Aorta (tissue), 5 donors: Measurements from ENCODE around the gene MVB12B. TPM values are rescaled to one million over a fixed set of nuclear protein-coding genes. Genes with fewer than 3 reads are reported as not detected.

Source experiments
- ATAC-seq: fragments of 200-7000 bp; cut with Tn5 transposase; one replicate; pipeline ENCODE4 v1.9.1; 2022; ENCODE audit warnings: moderate library complexity; ENCODE audit not compliant: low FRiP score
- DNase-seq, 2 donors: peaks; one replicate each; pipeline ENCODE4 v3.0.0-alpha.2; 2020
- H3K27ac ChIP-seq, 2 donors: one replicate each; pipeline ENCODE4 v1.5.1; 2013; ENCODE audit warnings: low read length in 2 of 2, mild to moderate bottlenecking in 2 of 2, moderate library complexity in 2 of 2, control low read depth in 1 of 2, inconsistent platforms in 1 of 2, low read depth in 1 of 2
- H3K27me3 ChIP-seq, 2 donors: one replicate each; pipeline ENCODE4 v1.6.1; 2013; ENCODE audit warnings: control low read depth in 1 of 2, low read length in 1 of 2, mild to moderate bottlenecking in 1 of 2, moderate library complexity in 1 of 2; ENCODE audit not compliant: insufficient read depth in 2 of 2, control insufficient read depth in 1 of 2
- H3K36me3 ChIP-seq, 2 donors: one replicate each; pipeline ENCODE4 v1.6.1; 2013; ENCODE audit warnings: control low read depth in 1 of 2, low read length in 1 of 2, mild to moderate bottlenecking in 1 of 2; ENCODE audit not compliant: insufficient read depth in 2 of 2, control insufficient read depth in 1 of 2
- H3K4me1 ChIP-seq, 2 donors: one replicate each; pipeline ENCODE4 v1.6.1; 2013; ENCODE audit warnings: low read length in 2 of 2, control low read depth in 1 of 2, mild to moderate bottlenecking in 1 of 2, moderate library complexity in 1 of 2; ENCODE audit not compliant: insufficient read depth in 2 of 2, control insufficient read depth in 1 of 2
- H3K4me3 ChIP-seq, 2 donors: one replicate each; pipeline ENCODE4 v1.5.1; 2013; ENCODE audit warnings: low read length in 2 of 2, control low read depth in 1 of 2, mild to moderate bottlenecking in 1 of 2
- H3K9me3 ChIP-seq: one replicate; pipeline ENCODE4 v1.6.1; 2013; ENCODE audit warnings: mild to moderate bottlenecking, low read length; ENCODE audit not compliant: control insufficient read depth
- WGBS, 2 donors: extraction: QIAGEN DNeasy Blood & Tissue Kit; methylation state at CpG; one replicate each; pipeline ENCODE4 v1.1.7; 2013; 5-methylcytosine and 5-hydroxymethylcytosine counted together
- intact Hi-C, 2 donors: fragments of 100-400 bp; cut with DNase I; formaldehyde crosslinking; loops; one replicate each; pipeline versions ENCODE4 v1.14.2 to v1.15.0; 2022
- polyA plus RNA-seq, 2 donors: library from polyadenylated mRNA; stranded (reverse); fragments of 200-250 nt; gene quantifications; one replicate each; pipeline ENCODE4 v1.2.3, GENCODE V29; 2013
- total RNA-seq, 2 donors: library from RNA; stranded (reverse); fragmentation: NEBNext Ultra II Directional; extraction: Animal tissue kit (Norgen Biotek cat#: 25700); gene quantifications; one replicate each; pipeline ENCODE4 v1.2.1, GENCODE V29; 2021
- donor health status: healthy with polysubstance abuse.
- donor health status: Bipolar disorder and iron deficiency.
- donor health status: DM: no; HTN: no; CAD: no.
- donor health status: DM: no; HTN: no; CAD: no.
- donor health status: DM: yes; HTN: yes; CAD: no.

Gene MVB12B
- total and polyA plus RNA-seq, 4 donors: 2.0 to 25.5 (median 9.5) TPM

GRCh38 chr9:126407114-126407870 is 80.7 kb downstream of the MVB12B start:
- intact Hi-C loops: no loop called here
- Histone ChIP-seq H3K4me1 (no peaks in the 10 kb centered on the region), H3K4me3 (no peak overlapping the region), H3K36me3 (no peaks in the 10 kb centered on the region), H3K9me3 (no peaks in the 10 kb centered on the region), H3K27ac (no peak overlapping the region), H3K27me3 (no peaks in the 10 kb centered on the region)
- WGBS, 2 donors: 87% methylated on average over 19 of the region's 19 CpGs
- ATAC-seq (no peak), DNase-seq (no peak)

DNA sequence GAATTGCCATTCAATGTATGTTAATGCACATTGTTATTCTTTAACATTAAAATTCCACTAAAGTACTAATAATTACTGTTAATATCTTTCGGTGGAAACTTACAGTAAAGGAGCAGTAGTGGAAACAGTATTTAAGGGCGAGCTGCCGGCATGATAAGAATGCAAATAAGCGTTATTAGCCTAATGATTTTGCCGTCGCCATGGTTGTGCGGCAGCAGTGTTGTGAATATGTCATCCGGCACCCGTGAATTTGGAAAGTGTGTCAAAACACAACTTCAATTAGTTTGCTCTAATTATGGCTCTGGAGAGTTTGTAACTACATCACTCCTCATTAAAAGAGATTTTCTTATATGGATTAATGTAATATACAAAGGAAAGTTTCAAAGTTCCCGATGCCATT is 81.4 kb downstream of the MVB12B start:
- Histone ChIP-seq H3K4me3 (no peak overlapping the region), H3K27me3 (no peaks in the 10 kb centered on the region), H3K36me3 (no peaks in the 10 kb centered on the region), H3K4me1 (no peaks in the 10 kb centered on the region), H3K27ac (no peak overlapping the region), H3K9me3 (no peaks in the 10 kb centered on the region)
- DNase-seq (no peak), ATAC-seq (no peak)
- intact Hi-C loops: no loop called here
- WGBS, 2 donors: 96 to 97% methylated on average over 10 of the region's 10 CpGs

- H3K36me3 ChIP-seq: no peaks in the 10 kb centered on the region
- 92 to 94% methylated on average over 4 of the region's 4 CpGs for WGBS, 2 donors
These were observed 83.6 kb downstream of the MVB12B start for GRCh38 chr9:126410229-126410628.

GRCh38 chr9:126411225-126411947 is 84.8 kb downstream of the MVB12B start:
- no peak overlapping the region for H3K27ac ChIP-seq
- H3K4me3 ChIP-seq: no peak overlapping the region
- H3K27me3 ChIP-seq: no peaks in the 10 kb centered on the region
- H3K36me3 ChIP-seq: no peaks in the 10 kb centered on the region
- ATAC-seq (no peak), DNase-seq (no peak)
- WGBS, 2 donors: 87 to 89% methylated on average over 12 of the region's 12 CpGs
- H3K9me3 ChIP-seq: no peaks in the 10 kb centered on the region
- H3K4me1 ChIP-seq: no peaks in the 10 kb centered on the region
- intact Hi-C loops: no loop called here

More at GRCh38 chr9:126410229-126410628, 83.6 kb downstream of the MVB12B start:
- H3K9me3 ChIP-seq: no peaks in the 10 kb centered on the region
- no peaks in the 10 kb centered on the region for H3K27me3 ChIP-seq
- intact Hi-C loops: no loop called here
- no peaks in the 10 kb centered on the region for H3K4me1 ChIP-seq
- ATAC-seq (no peak), DNase-seq (no peak)
- no peak overlapping the region for H3K27ac ChIP-seq
- no peak overlapping the region for H3K4me3 ChIP-seq

- WGBS, 2 donors: 96 to 99% methylated on average over 6 of the region's 6 CpGs
- DNase-seq (no peak), ATAC-seq (no peak)
- no peaks in the 10 kb centered on the region for H3K4me1 ChIP-seq
- no peak overlapping the region for H3K27ac ChIP-seq
- intact Hi-C loops: no loop called here
- H3K36me3 ChIP-seq: no peaks in the 10 kb centered on the region
- no peaks in the 10 kb centered on the region for H3K27me3 ChIP-seq
- H3K4me3 ChIP-seq: no peak overlapping the region
- no peaks in the 10 kb centered on the region for H3K9me3 ChIP-seq
These were observed 85.3 kb downstream of the MVB12B start for GRCh38 chr9:126411948-126412284.

GRCh38 chr9:126412905-126413304 is 86.3 kb downstream of the MVB12B start:
- DNase-seq (no peak), ATAC-seq (no peak)
- 86 to 93% methylated on average over 3 of the region's 3 CpGs for WGBS, 2 donors
- Histone ChIP-seq H3K27me3 (no peaks in the 10 kb centered on the region), H3K4me3 (no peak overlapping the region), H3K27ac (no peak overlapping the region), H3K4me1 (no peaks in the 10 kb centered on the region), H3K9me3 (no peaks in the 10 kb centered on the region), H3K36me3 (no peaks in the 10 kb centered on the region)
- intact Hi-C loops: no loop called here

- intact Hi-C loops: no loop called here
- WGBS, 2 donors: 93 to 95% methylated on average over 7 of the region's 7 CpGs
- H3K27me3 ChIP-seq: no peaks in the 10 kb centered on the region
- DNase-seq: no peak
- no peak overlapping the region for H3K27ac ChIP-seq
- no peaks in the 10 kb centered on the region for H3K36me3 ChIP-seq
- H3K4me3 ChIP-seq: no peak overlapping the region
- ATAC-seq: no peak
- no peaks in the 10 kb centered on the region for H3K4me1 ChIP-seq
- H3K9me3 ChIP-seq: no peaks in the 10 kb centered on the region
These were observed 86.9 kb downstream of the MVB12B start for GRCh38 chr9:126413391-126414068.

GRCh38 chr9:126415741-126416370 is 89.2 kb downstream of the MVB12B start:
- intact Hi-C loops: loop anchor here in 1 of 2 donors (5.0 kb wide), 1 partner anchor 219 kb away; no protein-coding TSS in a partner anchor
- H3K4me1 ChIP-seq: no peaks in the 10 kb centered on the region
- no peak for ATAC-seq

More at GRCh38 chr9:126415741-126416370, 89.2 kb downstream of the MVB12B start:
- 86 to 88% methylated on average over 16 of the region's 16 CpGs for WGBS, 2 donors
- H3K27me3 ChIP-seq: no peaks in the 10 kb centered on the region
- no peaks in the 10 kb centered on the region for H3K36me3 ChIP-seq
- no peaks in the 10 kb centered on the region for H3K9me3 ChIP-seq
- H3K4me3 ChIP-seq: no peak overlapping the region
- DNase-seq: peak in 1 of 2 donors; percentile 57
- H3K27ac ChIP-seq: no peak overlapping the region
